GM23248 (cell line): ENCODE results near the gene ABLIM3.

ENCODE experiments used
- EZH2 ChIP-seq: fragments of 200-600 bp; sonication (generic); IDR thresholded peaks from 2 replicates; pipeline ENCODE4 v1.6.1; 2018; ENCODE audit warnings: antibody characterized with exemption, mild to moderate bottlenecking; ENCODE audit not compliant: insufficient read depth, poor library complexity, severe bottlenecking
- EZH2phosphoT487 ChIP-seq: fragments of 200-600 bp; sonication (generic); IDR thresholded peaks from 2 replicates; pipeline ENCODE4 v1.6.1; 2018; ENCODE audit warnings: antibody characterized with exemption, moderate library complexity, mild to moderate bottlenecking, low read depth; ENCODE audit not compliant: insufficient read depth

GRCh38 chr5:149206524-149207141 lies 65.3 kb downstream of the ABLIM3 start:
- TF ChIP-seq EZH2 (no peak), EZH2phosphoT487 (no peak)
